Left ventricle myocardium inferior (tissue), 1 donor: ENCODE measurements around the gene SCARF2. TPM values are rescaled to one million over a fixed set of nuclear protein-coding genes. Genes with fewer than 3 reads are reported as not detected.

Experiments used
- DNase-seq: peaks from one replicate; pipeline ENCODE4 v3.0.0-alpha.2; 2020
- H3K27ac ChIP-seq: fragments of 200-600 bp; replicated peaks from 2 replicates; pipeline ENCODE4 v1.8.0; 2021
- H3K27me3 ChIP-seq: fragments of 200-600 bp; 2 replicates; pipeline ENCODE4 v1.8.0; 2021; ENCODE audit warnings: low read depth
- H3K36me3 ChIP-seq: fragments of 200-600 bp; 2 replicates; pipeline ENCODE4 v1.8.0; 2021
- H3K4me1 ChIP-seq: fragments of 200-600 bp; 2 replicates; pipeline ENCODE4 v1.8.0; 2021
- H3K4me3 ChIP-seq: fragments of 200-600 bp; 2 replicates; pipeline ENCODE4 v1.8.0; 2021; ENCODE audit warnings: mild to moderate bottlenecking, moderate library complexity
- H3K9me3 ChIP-seq: fragments of 200-600 bp; replicated peaks from 2 replicates; pipeline ENCODE4 v1.8.0; 2021
- CTCF ChIP-seq: fragments of 200-600 bp; IDR thresholded peaks from 2 replicates; pipeline ENCODE4 v1.8.0; 2021; ENCODE audit warnings: antibody characterized with exemption, mild to moderate bottlenecking, borderline replicate concordance
- intact Hi-C: fragments of 100-400 bp; cut with micrococcal nuclease; formaldehyde crosslinking; loops from one replicate; pipeline ENCODE4 v1.11.0; 2022
- total RNA-seq: library from RNA; stranded (reverse); fragmentation: NEBNext Ultra II Directional; extraction: Animal tissue kit (Norgen Biotek cat#: 25700); gene quantifications from one replicate; pipeline ENCODE4 v1.2.1, GENCODE V29; 2021
- donor health status: DM: no; HTN: yes; CAD: no; lungs with severe emphysema.

Gene SCARF2
- total RNA-seq, 1 donor from 2014 or later: 3.1 TPM

DNA sequence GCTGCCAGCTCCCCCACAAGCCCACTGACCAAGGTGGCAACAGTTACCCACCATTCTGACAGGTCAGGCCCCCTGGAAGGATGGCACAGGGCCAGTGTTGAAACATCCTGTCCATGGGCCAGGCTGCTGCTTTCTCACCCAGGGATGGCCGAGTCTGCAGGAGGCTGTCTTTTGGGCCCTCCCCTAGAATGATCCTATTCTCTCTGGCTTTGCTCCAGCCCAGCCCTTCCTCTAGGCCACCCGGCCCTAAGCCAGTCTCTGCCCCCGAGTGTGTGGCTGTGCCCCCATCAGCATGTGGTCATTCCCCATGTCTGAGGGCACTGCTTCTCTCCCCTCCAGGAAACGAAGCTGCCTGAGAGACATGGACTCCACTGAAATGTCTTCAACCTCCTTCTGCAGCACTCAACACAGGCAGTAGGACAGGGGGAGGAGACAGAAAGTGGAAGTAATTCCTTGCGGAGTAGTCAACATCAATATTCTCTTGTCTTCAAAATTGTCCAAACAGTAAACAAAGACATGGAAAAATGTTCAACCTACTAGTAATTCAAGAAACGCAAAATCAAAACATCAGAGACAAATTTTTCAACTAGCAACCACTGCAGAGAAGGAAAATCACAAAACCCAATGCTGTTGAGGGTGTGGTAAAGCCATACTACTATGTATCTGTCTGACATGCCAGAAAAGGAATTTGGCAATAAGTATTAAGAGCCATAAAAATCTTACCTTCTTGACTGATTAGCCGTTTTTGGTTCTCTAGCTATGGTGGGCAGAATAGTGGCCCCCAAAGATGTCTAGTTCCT, 5.1 kb upstream of the SCARF2 start:
- Histone ChIP-seq H3K4me1 (peaks cover 13% of the 10 kb centered on the region), H3K4me3 (no peak overlapping the region), H3K9me3 (no peaks in the 10 kb centered on the region), H3K27me3 (no peaks in the 10 kb centered on the region), H3K36me3 (peaks cover 44% of the 10 kb centered on the region), H3K27ac (no peak overlapping the region)
- no peak for DNase-seq
- intact Hi-C loops: no loop called here
- no peak for TF ChIP-seq CTCF

GRCh38 chr22:20441631-20442484, 4.2 kb upstream of the SCARF2 start:
- no peaks in the 10 kb centered on the region for H3K9me3 ChIP-seq
- peaks cover 6% of the 10 kb centered on the region for H3K27me3 ChIP-seq
- no peak for TF ChIP-seq CTCF
- H3K4me3 ChIP-seq: no peak overlapping the region
- no peak for DNase-seq
- intact Hi-C loops: no loop called here
- H3K4me1 ChIP-seq: peaks cover 20% of the 10 kb centered on the region
- H3K36me3 ChIP-seq: peaks cover 44% of the 10 kb centered on the region
- peak overlapping the region; percentile 8 for H3K27ac ChIP-seq

- no peak for DNase-seq
- H3K9me3 ChIP-seq: no peaks in the 10 kb centered on the region
- H3K4me1 ChIP-seq: peaks cover 29% of the 10 kb centered on the region
- intact Hi-C loops: no loop called here
- no peak overlapping the region for H3K27ac ChIP-seq
- H3K27me3 ChIP-seq: peaks cover 15% of the 10 kb centered on the region
- no peak for TF ChIP-seq CTCF
- H3K36me3 ChIP-seq: peaks cover 36% of the 10 kb centered on the region
- no peak overlapping the region for H3K4me3 ChIP-seq
Measured at GRCh38 chr22:20440637-20441591, 3.3 kb upstream of the SCARF2 start.

GRCh38 chr22:20439928-20440575, 2.4 kb upstream of the SCARF2 start:
- DNase-seq: no peak
- peaks cover 28% of the 10 kb centered on the region for H3K36me3 ChIP-seq
- H3K27ac ChIP-seq: no peak overlapping the region
- no peak for TF ChIP-seq CTCF
- H3K4me3 ChIP-seq: no peak overlapping the region
- intact Hi-C loops: no loop called here
- H3K9me3 ChIP-seq: no peaks in the 10 kb centered on the region
- H3K27me3 ChIP-seq: peaks cover 24% of the 10 kb centered on the region
- H3K4me1 ChIP-seq: peaks cover 38% of the 10 kb centered on the region
